A673 (cell line): ENCODE results near the gene MARCHF2. TPM values are rescaled to one million over a fixed set of nuclear protein-coding genes. Genes with fewer than 3 reads are reported as not detected.

Experiments used
- BruUV-seq: library from RNA; stranded (reverse); fragments of 400-500 nt; replicated peaks from 2 replicates; lab custom pipeline; 2021; lab: Mats Ljungman, UMichigan
- CTCF ChIA-PET: fragments of 300-600 bp; sonication (Branson Sonifier 250); formaldehyde crosslinking; loops from one replicate; lab custom pipeline; 2022; ENCODE audit warnings: antibody characterized with exemption; lab: Charles Lee
- POLR2A ChIA-PET: fragments of 300-600 bp; sonication (Branson Sonifier 250); formaldehyde crosslinking; loops from one replicate; lab custom pipeline; 2022; ENCODE audit warnings: antibody characterized with exemption; ENCODE audit not compliant: low non-redundant PET; lab: Charles Lee
- DNase-seq: peaks from one replicate; pipeline ENCODE4 v3.0.0-alpha.2; 2015; ENCODE audit warnings: low spot score
- H3K27ac ChIP-seq: fragments of 200-600 bp; sonication (generic); 2 replicates; pipeline ENCODE4 v1.5.1; 2016; ENCODE audit warnings: mixed run types, low read depth, mild to moderate bottlenecking, mixed read lengths, antibody characterized with exemption, low read length; ENCODE audit not compliant: poor library complexity, severe bottlenecking
- H3K27me3 ChIP-seq: fragments of 200-600 bp; sonication (generic); replicated peaks from 2 replicates; pipeline ENCODE4 v1.6.1; 2017; ENCODE audit warnings: mixed run types, low read depth, mild to moderate bottlenecking, mixed read lengths, antibody characterized with exemption, low read length; ENCODE audit not compliant: insufficient read depth, poor library complexity
- H3K36me3 ChIP-seq: fragments of 200-600 bp; sonication (generic); 2 replicates; pipeline ENCODE4 v1.6.1; 2016; ENCODE audit warnings: mixed run types, mild to moderate bottlenecking, mixed read lengths, antibody characterized with exemption, low read length; ENCODE audit not compliant: insufficient read depth, poor library complexity, severe bottlenecking
- H3K4me1 ChIP-seq: fragments of 200-600 bp; sonication (generic); 2 replicates; pipeline ENCODE4 v1.6.1; 2017; ENCODE audit warnings: mixed run types, mild to moderate bottlenecking, mixed read lengths, antibody characterized with exemption, low read length; ENCODE audit not compliant: insufficient read depth, poor library complexity, severe bottlenecking
- H3K4me3 ChIP-seq: fragments of 200-600 bp; sonication (generic); 2 replicates; pipeline ENCODE4 v1.5.1; 2016; ENCODE audit warnings: low read depth, mixed run types, mild to moderate bottlenecking, mixed read lengths, low read length; ENCODE audit not compliant: poor library complexity, severe bottlenecking
- H3K9me3 ChIP-seq: fragments of 200-600 bp; sonication (generic); 2 replicates; pipeline ENCODE4 v1.6.1; 2016; ENCODE audit warnings: mixed run types, low read depth, mild to moderate bottlenecking, mixed read lengths, antibody characterized with exemption, low read length; ENCODE audit not compliant: poor library complexity, severe bottlenecking
- EZH2 ChIP-seq: fragments of 200-600 bp; sonication (generic); IDR thresholded peaks from 2 replicates; pipeline ENCODE4 v1.6.1; 2017; ENCODE audit warnings: borderline replicate concordance, low read depth, mild to moderate bottlenecking, mixed read lengths, antibody characterized with exemption, low read length; ENCODE audit not compliant: poor library complexity, severe bottlenecking
- intact Hi-C: fragments of 100-400 bp; cut with micrococcal nuclease; formaldehyde crosslinking; loops from one replicate; pipeline ENCODE4 v1.10.0; 2022; ENCODE audit not compliant: unreplicated experiment
- total RNA-seq: library from RNA; stranded (reverse); gene quantifications from 2 replicates; pipeline ENCODE4 v1.2.3, GENCODE V29; 2021
- TF ChIP-seq, protein P1 (sequence below): fragments of 300-800, 200-600 bp; sonication (generic); conservative IDR thresholded peaks from 2 replicates; pipeline ENCODE4 v1.5.1; 2017; ENCODE audit warnings: low read depth, mild to moderate bottlenecking, antibody characterized with exemption, low read length, moderate library complexity, mixed read lengths

The MARCHF2 gene
- total RNA-seq, 1 experiment from 2014 or later: 8.8 TPM

DNA sequence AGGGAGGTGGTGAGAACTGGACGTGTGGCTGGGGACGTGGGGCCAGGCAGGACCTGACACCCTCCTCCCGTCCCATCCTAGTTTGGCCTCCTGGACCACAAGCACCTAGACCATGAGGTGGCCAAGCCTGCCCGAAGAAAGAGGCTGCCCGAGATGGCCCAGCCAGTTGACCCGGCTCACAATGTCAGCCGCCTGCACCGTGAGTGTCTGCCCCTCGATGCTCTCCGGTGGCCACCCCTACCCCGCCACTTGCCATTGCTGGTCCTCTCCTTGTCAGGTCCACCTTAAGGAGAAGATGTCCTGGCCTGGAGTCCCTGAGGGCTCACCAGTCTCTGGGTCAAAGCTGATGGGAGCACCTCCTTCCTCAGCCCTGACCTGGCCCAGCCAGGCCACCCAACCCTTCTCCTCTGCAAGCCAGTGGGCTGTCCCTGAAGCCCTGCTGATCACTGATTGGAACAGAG lies 47.0 kb upstream of the MARCHF2 start:
- intact Hi-C loops: no loop called here
- POLR2A ChIA-PET: interaction anchor here (0.6 kb wide), 1 partner anchor 12 kb away, joined by 3 read pairs; no protein-coding TSS in a partner anchor
- H3K4me3 ChIP-seq: no peak overlapping the region

DNA sequence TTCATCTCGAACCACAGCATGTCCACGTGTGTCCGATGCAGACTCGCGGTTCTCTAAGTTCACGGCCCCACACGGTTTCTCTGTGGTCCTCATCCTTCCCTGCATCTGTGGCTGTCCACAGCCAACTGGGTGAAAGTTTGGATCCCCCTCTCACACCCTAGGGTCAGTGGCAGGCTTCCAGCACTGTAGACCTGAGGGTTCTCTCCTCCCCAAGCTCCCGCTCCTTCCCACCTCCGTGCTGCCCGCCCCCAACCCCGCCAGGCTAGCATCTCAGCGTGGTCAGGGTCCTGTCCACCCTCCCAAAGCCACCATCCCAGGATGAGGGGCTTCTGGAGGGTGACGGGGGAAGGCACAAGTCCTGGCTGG lies 46.2 kb upstream of the MARCHF2 start:
- Histone ChIP-seq H3K27me3 (peaks cover 6% of the 10 kb centered on the region), H3K27ac (no peak overlapping the region), H3K4me3 (no peak overlapping the region), H3K9me3 (no peaks in the 10 kb centered on the region), H3K36me3 (no peaks in the 10 kb centered on the region), H3K4me1 (peaks cover 31% of the 10 kb centered on the region)
- TF ChIP-seq, protein P1, sequence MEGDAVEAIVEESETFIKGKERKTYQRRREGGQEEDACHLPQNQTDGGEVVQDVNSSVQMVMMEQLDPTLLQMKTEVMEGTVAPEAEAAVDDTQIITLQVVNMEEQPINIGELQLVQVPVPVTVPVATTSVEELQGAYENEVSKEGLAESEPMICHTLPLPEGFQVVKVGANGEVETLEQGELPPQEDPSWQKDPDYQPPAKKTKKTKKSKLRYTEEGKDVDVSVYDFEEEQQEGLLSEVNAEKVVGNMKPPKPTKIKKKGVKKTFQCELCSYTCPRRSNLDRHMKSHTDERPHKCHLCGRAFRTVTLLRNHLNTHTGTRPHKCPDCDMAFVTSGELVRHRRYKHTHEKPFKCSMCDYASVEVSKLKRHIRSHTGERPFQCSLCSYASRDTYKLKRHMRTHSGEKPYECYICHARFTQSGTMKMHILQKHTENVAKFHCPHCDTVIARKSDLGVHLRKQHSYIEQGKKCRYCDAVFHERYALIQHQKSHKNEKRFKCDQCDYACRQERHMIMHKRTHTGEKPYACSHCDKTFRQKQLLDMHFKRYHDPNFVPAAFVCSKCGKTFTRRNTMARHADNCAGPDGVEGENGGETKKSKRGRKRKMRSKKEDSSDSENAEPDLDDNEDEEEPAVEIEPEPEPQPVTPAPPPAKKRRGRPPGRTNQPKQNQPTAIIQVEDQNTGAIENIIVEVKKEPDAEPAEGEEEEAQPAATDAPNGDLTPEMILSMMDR: no peak
- no peak for TF ChIP-seq EZH2
- intact Hi-C loops: no loop called here
- no peak for DNase-seq
- no TSS peak for BruUV-seq
- CTCF ChIA-PET: no interaction called here
- POLR2A ChIA-PET: interaction anchor here (0.6 kb wide), 1 partner anchor 84 kb away, joined by 3 read pairs; no protein-coding TSS in a partner anchor

More for the DNA sequence above, 47.0 kb upstream of the MARCHF2 start:
- Histone ChIP-seq H3K4me1 (peaks cover 36% of the 10 kb centered on the region), H3K27me3 (peaks cover 6% of the 10 kb centered on the region), H3K27ac (no peak overlapping the region), H3K36me3 (no peaks in the 10 kb centered on the region), H3K9me3 (no peaks in the 10 kb centered on the region)
- BruUV-seq: no TSS peak
- CTCF ChIA-PET: interaction anchor here (0.8 kb wide), 1 partner anchor 51 kb away, joined by 8 read pairs; no protein-coding TSS in a partner anchor
- TF ChIP-seq, protein P1: no peak
- TF ChIP-seq EZH2: no peak
- no peak for DNase-seq

DNA sequence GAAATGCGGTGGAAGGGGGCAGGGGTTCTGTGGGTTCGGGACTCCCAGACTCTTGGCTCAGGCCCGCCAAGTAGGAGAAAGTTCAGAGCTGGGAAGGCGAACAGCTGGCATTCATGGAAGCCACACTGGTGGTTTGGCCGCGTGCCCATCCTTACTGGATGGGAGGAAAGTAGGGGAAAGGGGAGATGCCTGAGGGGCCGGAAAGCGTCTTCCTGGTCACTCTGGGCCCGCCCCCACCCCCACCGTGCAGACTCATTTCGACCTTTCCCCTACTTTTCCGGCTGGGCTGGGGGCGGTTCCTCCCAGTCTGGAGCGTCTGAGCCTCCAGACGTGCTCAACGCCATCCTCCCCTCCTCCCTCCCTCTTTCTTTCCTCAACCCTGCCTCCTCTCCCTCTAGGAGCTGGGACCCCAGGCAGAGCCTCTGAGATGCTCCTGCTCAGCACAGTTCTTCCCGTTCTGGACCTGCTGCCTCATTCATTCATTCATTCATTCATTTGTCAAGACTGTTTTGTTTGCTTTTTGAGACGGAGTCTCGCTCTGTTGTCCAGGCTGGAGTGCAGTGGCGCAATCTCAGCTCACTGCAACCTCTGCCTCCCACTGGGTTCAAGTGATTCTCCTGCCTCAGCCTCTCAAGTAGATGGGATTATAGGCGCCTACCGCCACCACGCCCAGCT lies 45.6 kb upstream of the MARCHF2 start:
- TF ChIP-seq EZH2: no peak
- TF ChIP-seq, protein P1: no peak
- H3K27ac ChIP-seq: no peak overlapping the region
- POLR2A ChIA-PET: interaction anchor here (0.6 kb wide), 1 partner anchor 12 kb away, joined by 6 read pairs; no protein-coding TSS in a partner anchor

More for the DNA sequence above, 45.6 kb upstream of the MARCHF2 start:
- Histone ChIP-seq H3K27me3 (peaks cover 6% of the 10 kb centered on the region), H3K9me3 (no peaks in the 10 kb centered on the region), H3K4me3 (no peak overlapping the region), H3K36me3 (no peaks in the 10 kb centered on the region), H3K4me1 (peaks cover 26% of the 10 kb centered on the region)
- intact Hi-C loops: no loop called here
- DNase-seq: peak; percentile 89
- CTCF ChIA-PET: interaction anchor here (0.7 to 0.9 kb wide), 2 partner anchors 14 to 34 kb away, joined by 3 to 4 read pairs; no protein-coding TSS in a partner anchor
- no TSS peak for BruUV-seq
